Epithelial cell of esophagus (primary cell): Measurements from ENCODE around the gene ZDHHC23.

ENCODE experiments used
- DNase-seq: peaks from one replicate; pipeline ENCODE4 v3.0.0; 2010; ENCODE audit warnings: low read depth
- H3K4me3 ChIP-seq: 2 replicates; pipeline ENCODE4 v1.5.1; 2011; ENCODE audit warnings: mild to moderate bottlenecking, low read length, control low read depth
- CTCF ChIP-seq: IDR thresholded peaks from 2 replicates; pipeline ENCODE4 v1.5.1; 2011; ENCODE audit warnings: low read depth, mild to moderate bottlenecking, low read length, control low read depth, inconsistent platforms; ENCODE audit not compliant: insufficient read depth; ENCODE audit errors: missing control alignments

Gene ZDHHC23

GRCh38 chr3:113954091-113954685 is 6.4 kb downstream of the ZDHHC23 start:
- no peak for TF ChIP-seq CTCF
- no peak overlapping the region for H3K4me3 ChIP-seq
- no peak for DNase-seq

GRCh38 chr3:113963879-113964278 is 16.1 kb downstream of the ZDHHC23 start:
- TF ChIP-seq CTCF, result no peak
- no peak overlapping the region for H3K4me3 ChIP-seq
- DNase-seq, result no peak

- no peak for DNase-seq
Observed at GRCh38 chr3:113966172-113966571, 18.4 kb downstream of the ZDHHC23 start.

GRCh38 chr3:113968986-113969385 is 21.2 kb downstream of the ZDHHC23 start:
- DNase-seq, result peak; percentile 23
- H3K4me3 ChIP-seq, result no peak overlapping the region
- no peak for TF ChIP-seq CTCF

More at GRCh38 chr3:113966172-113966571, 18.4 kb downstream of the ZDHHC23 start:
- TF ChIP-seq CTCF, result no peak
- H3K4me3 ChIP-seq, result no peak overlapping the region

- DNase-seq, result no peak
- TF ChIP-seq CTCF, result no peak
- H3K4me3 ChIP-seq, result no peak overlapping the region
Observed at GRCh38 chr3:113977822-113978221, 30.0 kb downstream of the ZDHHC23 start.

GRCh38 chr3:113979916-113980315 is 32.1 kb downstream of the ZDHHC23 start:
- no peak for DNase-seq
- no peak overlapping the region for H3K4me3 ChIP-seq
- TF ChIP-seq CTCF, result no peak

GRCh38 chr3:113981803-113982202 is 34.0 kb downstream of the ZDHHC23 start:
- no peak for TF ChIP-seq CTCF
- H3K4me3 ChIP-seq, result no peak overlapping the region
- no peak for DNase-seq
